HG02571 (cell line): Measurements from ENCODE around the gene PHC2.

Experiments used
- ATAC-seq: cut with Tn5 transposase; IDR thresholded peaks from one replicate; pipeline ENCODE4 v1.9.1; 2021; ENCODE audit warnings: mild to moderate bottlenecking, moderate library complexity; ENCODE audit not compliant: unreplicated experiment

The PHC2 gene

GRCh38 chr1:33454646-33455282 lies 23.9 kb upstream of the PHC2 start:
- ATAC-seq, result no peak

GRCh38 chr1:33446590-33446989 lies 15.7 kb upstream of the PHC2 start:
- ATAC-seq, result no peak

- no peak for ATAC-seq
Observed at GRCh38 chr1:33445108-33445507, 14.2 kb upstream of the PHC2 start.

- ATAC-seq, result no peak
Observed at GRCh38 chr1:33443705-33444180, 12.8 kb upstream of the PHC2 start.

- ATAC-seq, result no peak
Observed at GRCh38 chr1:33443080-33443704, 12.3 kb upstream of the PHC2 start.

- ATAC-seq, result no peak
Observed at GRCh38 chr1:33442141-33442540, 11.2 kb upstream of the PHC2 start.

GRCh38 chr1:33441088-33441745 lies 10.3 kb upstream of the PHC2 start:
- ATAC-seq, result no peak

- ATAC-seq, result no peak
Observed at GRCh38 chr1:33439662-33440061, 8.8 kb upstream of the PHC2 start.

- ATAC-seq, result no peak
Observed at GRCh38 chr1:33438364-33439160, 7.7 kb upstream of the PHC2 start.

- ATAC-seq, result no peak
Observed at GRCh38 chr1:33436557-33437285, 5.8 kb upstream of the PHC2 start.

GRCh38 chr1:33435096-33435820 lies 4.4 kb upstream of the PHC2 start:
- ATAC-seq, result no peak

- no peak for ATAC-seq
Observed at GRCh38 chr1:33434363-33434750, 3.5 kb upstream of the PHC2 start.

- no peak for ATAC-seq
Observed at GRCh38 chr1:33433509-33434362, 2.8 kb upstream of the PHC2 start.

- no peak for ATAC-seq
Observed at GRCh38 chr1:33429856-33430691, 821 bp downstream of the PHC2 start.

GRCh38 chr1:33429332-33429731 lies 1.6 kb downstream of the PHC2 start:
- ATAC-seq, result no peak

- ATAC-seq, result no peak
Observed at GRCh38 chr1:33428661-33429060, 2.2 kb downstream of the PHC2 start.

- ATAC-seq, result no peak
Observed at GRCh38 chr1:33426916-33427315, 4.0 kb downstream of the PHC2 start.

- ATAC-seq, result no peak
Observed at GRCh38 chr1:33425900-33426299, 5.0 kb downstream of the PHC2 start.
